HCT116 (cell line): Measurements from ENCODE around the gene SLC2A13. TPM values are rescaled to one million over a fixed set of nuclear protein-coding genes. Genes with fewer than 3 reads are reported as not detected.

Source experiments
- ATAC-seq: fragments of 200-7000 bp; cut with Tn5 transposase; 2 replicates; pipeline ENCODE4 v1.9.1; 2020; ENCODE audit warnings: mild to moderate bottlenecking, moderate library complexity
- BruUV-seq: library from RNA; stranded (reverse); fragments of 400-500 nt; replicated peaks from 2 replicates; lab custom pipeline; 2021; lab: Mats Ljungman, UMichigan
- CTCF ChIA-PET: fragments of 300-600 bp; sonication (Branson Sonifier 250); formaldehyde crosslinking; loops from one replicate; lab custom pipeline; 2021; ENCODE audit warnings: antibody characterized with exemption; lab: Charles Lee
- POLR2A ChIA-PET: fragments of 300-600, 350-600 bp; sonication (Branson Sonifier 250); formaldehyde crosslinking; loops from one replicate; lab custom pipeline; 2021; ENCODE audit warnings: antibody characterized with exemption; lab: Charles Lee
- RAD21 ChIA-PET, 2 experiments: fragments of 300-600 bp; sonication (Branson Sonifier 250); formaldehyde crosslinking; loops; one replicate each; lab custom pipeline; 2023; ENCODE audit warnings: low total read pairs in 2 of 2; ENCODE audit not compliant: uncharacterized antibody in 2 of 2, unreplicated experiment in 2 of 2, low non-redundant PET in 1 of 2; lab: Charles Lee
- DNase-seq: peaks from one replicate; pipeline ENCODE4 v3.0.0-alpha.2; 2010; ENCODE audit warnings: low read depth, low spot score
- H2AFZ ChIP-seq: fragments of 200-600 bp; shearing (Covaris generic), sonication (generic); 2 replicates; pipeline ENCODE4 v1.6.1; 2017; ENCODE audit warnings: low read depth, mixed run types, mixed read lengths, antibody characterized with exemption, low read length; ENCODE audit not compliant: poor library complexity, severe bottlenecking
- H3K27ac ChIP-seq: 2 replicates; pipeline ENCODE4 v1.5.1; 2012; ENCODE audit warnings: low read depth, low read length
- H3K27me3 ChIP-seq: fragments of 200-600 bp; sonication (generic); 2 replicates; pipeline ENCODE4 v1.6.1; 2016; ENCODE audit warnings: mixed run types, low read length, mixed read lengths; ENCODE audit not compliant: insufficient read depth
- H3K36me3 ChIP-seq, 2 experiments: fragments of 200-500 bp in 1 of 2; fragments of 200-600 bp in 1 of 2; sonication (Bioruptor generic) in 1 of 2; sonication (generic) in 1 of 2; 2 replicates each; pipeline versions ENCODE4 v1.5.1 to v1.6.1; 2014 to 2016; ENCODE audit warnings: low read length in 2 of 2, inconsistent platforms in 1 of 2, mixed read lengths in 1 of 2, mixed run types in 1 of 2; ENCODE audit not compliant: insufficient read depth in 2 of 2, control insufficient read depth in 1 of 2
- H3K4me1 ChIP-seq, 2 experiments: fragments of 200-600 bp in 1 of 2; sonication (generic) in 1 of 2; 2 replicates each; pipeline versions ENCODE4 v1.5.1 to v1.6.1; 2012 to 2017; ENCODE audit warnings: low read length in 2 of 2, inconsistent platforms in 1 of 2, mild to moderate bottlenecking in 1 of 2, mixed read lengths in 1 of 2, mixed run types in 1 of 2, moderate library complexity in 1 of 2; ENCODE audit not compliant: insufficient read depth in 2 of 2, control insufficient read depth in 1 of 2
- H3K4me2 ChIP-seq: fragments of 200-600 bp; sonication (generic); 2 replicates; pipeline ENCODE4 v1.6.1; 2017; ENCODE audit warnings: mixed run types, low read length, mixed read lengths
- H3K4me3 ChIP-seq, 2 experiments: fragments of 200-600 bp in 1 of 2; sonication (generic) in 1 of 2; replicated peaks in 1 of 2; 2 replicates each; pipeline ENCODE4 v1.5.1; 2011 to 2016; ENCODE audit warnings: low read length in 2 of 2, control low read depth in 1 of 2, low read depth in 1 of 2, mild to moderate bottlenecking in 1 of 2, mixed read lengths in 1 of 2, mixed run types in 1 of 2
- H3K79me2 ChIP-seq: fragments of 200-600 bp; sonication (generic); 2 replicates; pipeline ENCODE4 v1.6.1; 2017; ENCODE audit warnings: mild to moderate bottlenecking, mixed run types, low read length, moderate library complexity, mixed read lengths; ENCODE audit not compliant: insufficient read depth
- H3K9ac ChIP-seq: fragments of 200-600 bp; sonication (generic); 2 replicates; pipeline ENCODE4 v1.6.1; 2016; ENCODE audit warnings: low read length, mixed read lengths
- H3K9me2 ChIP-seq: fragments of 200-600 bp; sonication (generic), shearing (Covaris generic); 2 replicates; pipeline ENCODE4 v1.6.1; 2017; ENCODE audit warnings: mixed run types, mild to moderate bottlenecking, moderate library complexity; ENCODE audit not compliant: insufficient read depth
- H3K9me3 ChIP-seq, 2 experiments: fragments of 200-500 bp in 1 of 2; fragments of 200-600 bp in 1 of 2; sonication (Bioruptor generic) in 1 of 2; sonication (generic) in 1 of 2; 2 replicates each; pipeline ENCODE4 v1.6.1; 2014 to 2017; ENCODE audit warnings: low read length in 2 of 2, mixed read lengths in 2 of 2, inconsistent platforms in 1 of 2, low read depth in 1 of 2, mild to moderate bottlenecking in 1 of 2, mixed run types in 1 of 2, moderate library complexity in 1 of 2; ENCODE audit not compliant: control insufficient read depth in 1 of 2, insufficient read depth in 1 of 2
- H4K20me1 ChIP-seq: fragments of 200-600 bp; sonication (generic), shearing (Covaris generic); 2 replicates; pipeline ENCODE4 v1.6.1; 2017; ENCODE audit warnings: mixed run types, mild to moderate bottlenecking, moderate library complexity; ENCODE audit not compliant: insufficient read depth
- CBX3 ChIP-seq: IDR thresholded peaks from 2 replicates; pipeline ENCODE4 v1.6.1; 2012; ENCODE audit warnings: low read depth
- CEBPB ChIP-seq: IDR thresholded peaks from 2 replicates; pipeline ENCODE4 v1.6.1; 2012; ENCODE audit warnings: low read depth
- ELF1 ChIP-seq: IDR thresholded peaks from 2 replicates; pipeline ENCODE4 v1.6.1; 2012; ENCODE audit warnings: low read depth, borderline replicate concordance
- EZH2 ChIP-seq: fragments of 200-600 bp; sonication (generic); IDR thresholded peaks from 2 replicates; pipeline ENCODE4 v1.6.1; 2017; ENCODE audit warnings: antibody characterized with exemption, mixed run types
- EZH2phosphoT487 ChIP-seq: fragments of 200-600 bp; IDR thresholded peaks from 2 replicates; pipeline ENCODE4 v1.6.1; 2018; ENCODE audit warnings: antibody characterized with exemption, borderline replicate concordance
- JUND ChIP-seq: IDR thresholded peaks from 2 replicates; pipeline ENCODE4 v1.6.1; 2012
- POLR2A ChIP-seq: IDR thresholded peaks from 2 replicates; pipeline ENCODE4 v1.7.0; 2011; ENCODE audit warnings: borderline replicate concordance; ENCODE audit not compliant: insufficient read depth, insufficient read length; ENCODE audit errors: extremely low read depth
- POLR2AphosphoS5 ChIP-seq: IDR thresholded peaks from 2 replicates; pipeline ENCODE4 v1.6.1; 2011; ENCODE audit warnings: mild to moderate bottlenecking, low read depth, low read length, moderate library complexity
- SIN3A ChIP-seq: IDR thresholded peaks from 2 replicates; pipeline ENCODE4 v1.6.1; 2012; ENCODE audit warnings: low read depth
- SP1 ChIP-seq: IDR thresholded peaks from 2 replicates; pipeline ENCODE4 v1.6.1; 2012; ENCODE audit warnings: low read depth
- SRF ChIP-seq: IDR thresholded peaks from 2 replicates; pipeline ENCODE4 v1.6.1; 2012; ENCODE audit warnings: low read depth
- TCF7L2 ChIP-seq: IDR thresholded peaks from 2 replicates; pipeline ENCODE4 v1.7.0; 2011; ENCODE audit warnings: borderline replicate concordance, inconsistent platforms; ENCODE audit not compliant: insufficient read depth, insufficient read length; ENCODE audit errors: extremely low read depth
- YY1 ChIP-seq: IDR thresholded peaks from 2 replicates; pipeline ENCODE4 v1.6.1; 2011; ENCODE audit warnings: low read length, low read depth, moderate library complexity, mild to moderate bottlenecking; ENCODE audit not compliant: insufficient replicate concordance; ENCODE audit errors: extremely low read depth
- ZFX ChIP-seq: fragments of 450-650 bp; IDR thresholded peaks from 2 replicates; pipeline ENCODE4 v1.6.1; 2017
- ZNF274 ChIP-seq: fragments of 200-500 bp; sonication (Bioruptor generic); IDR thresholded peaks from 2 replicates; pipeline ENCODE4 v1.6.1; 2014; ENCODE audit warnings: mild to moderate bottlenecking, low read depth, low read length, inconsistent platforms
- intact Hi-C: fragments of 100-400 bp; cut with micrococcal nuclease; formaldehyde crosslinking; loops from 2 replicates; pipeline ENCODE4 v1.10.0; 2022
- total RNA-seq: library from RNA; stranded (reverse); gene quantifications from one replicate; pipeline ENCODE4 v1.2.1, GENCODE V29; 2021; ENCODE audit not compliant: unreplicated experiment
- TF ChIP-seq, protein P1 (sequence below): IDR thresholded peaks from 2 replicates; pipeline ENCODE4 v1.6.1; 2012
- TF ChIP-seq, protein P2 (sequence below), 3 experiments: fragments of 200-600 bp in 1 of 3; sonication (generic) in 1 of 3; IDR thresholded peaks in 2 of 3; conservative IDR thresholded peaks in 1 of 3; 2 replicates each; pipeline ENCODE4 v1.5.1; 2012 to 2017; ENCODE audit warnings: low read depth in 2 of 3, low read length in 2 of 3, antibody characterized with exemption in 1 of 3, borderline replicate concordance in 1 of 3, control low read depth in 1 of 3, mild to moderate bottlenecking in 1 of 3, mixed read lengths in 1 of 3, mixed run types in 1 of 3, moderate library complexity in 1 of 3; ENCODE audit not compliant: insufficient read depth in 1 of 3
- TF ChIP-seq, protein P3 (sequence below): IDR thresholded peaks from 2 replicates; pipeline ENCODE4 v1.6.1; 2012
- TF ChIP-seq, protein P4 (sequence below): IDR thresholded peaks from 2 replicates; pipeline ENCODE4 v1.6.1; 2012; ENCODE audit warnings: low read depth

The SLC2A13 gene
- total RNA-seq, 1 experiment from 2014 or later, result 6.8 TPM

DNA sequence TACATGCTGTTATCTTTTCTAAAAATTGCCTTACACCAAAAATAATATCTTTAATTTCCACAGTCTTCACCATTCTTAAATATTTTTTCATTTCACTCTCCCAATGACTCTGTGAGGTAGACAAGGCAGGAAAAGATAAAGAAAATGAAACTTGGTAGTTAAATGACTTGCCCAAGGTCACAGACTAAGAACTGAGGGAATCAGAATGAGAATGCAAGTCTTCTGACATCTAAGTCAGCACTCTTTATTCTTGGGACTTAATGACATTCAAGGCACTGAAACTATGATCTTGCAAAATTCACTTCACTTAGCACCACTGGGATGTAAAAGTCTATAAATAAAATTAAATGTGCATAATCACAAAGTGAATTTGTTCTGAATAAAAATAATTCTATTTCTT, 104.5 kb downstream of the SLC2A13 start:
- no peak overlapping the region for H3K27ac ChIP-seq
- no peak for ATAC-seq
- POLR2A ChIA-PET, result no interaction called here

More for the DNA sequence above, 104.5 kb downstream of the SLC2A13 start:
- no peak overlapping the region for H3K4me3 ChIP-seq
- no peak overlapping the region for H3K9ac ChIP-seq
- no peaks in the 10 kb centered on the region for H3K27me3 ChIP-seq
- DNase-seq, result no peak
- intact Hi-C loops, result no loop called here
- H3K9me2 ChIP-seq, result no peaks in the 10 kb centered on the region
- ChIA-PET CTCF (interaction anchor here (0.7 kb wide), 1 partner anchor 10 kb away, joined by 3 read pairs; no protein-coding TSS in a partner anchor), RAD21 (no interaction called here)
- no peaks in the 10 kb centered on the region for H3K9me3 ChIP-seq
- no TSS peak for BruUV-seq
- H3K4me2 ChIP-seq, result no peak overlapping the region
- H2AFZ ChIP-seq, result no peak overlapping the region
- TF ChIP-seq ELF1 (no peak), CBX3 (no peak), YY1 (no peak), EZH2phosphoT487 (no peak), SIN3A (no peak), EZH2 (no peak), JUND (no peak), ZFX (no peak), POLR2AphosphoS5 (no peak), POLR2A (no peak), ZNF274 (no peak), SRF (no peak), TCF7L2 (no peak), CEBPB (no peak), SP1 (no peak)
- TF ChIP-seq, protein P1, sequence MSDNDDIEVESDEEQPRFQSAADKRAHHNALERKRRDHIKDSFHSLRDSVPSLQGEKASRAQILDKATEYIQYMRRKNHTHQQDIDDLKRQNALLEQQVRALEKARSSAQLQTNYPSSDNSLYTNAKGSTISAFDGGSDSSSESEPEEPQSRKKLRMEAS, result no peak
- TF ChIP-seq, protein P2, sequence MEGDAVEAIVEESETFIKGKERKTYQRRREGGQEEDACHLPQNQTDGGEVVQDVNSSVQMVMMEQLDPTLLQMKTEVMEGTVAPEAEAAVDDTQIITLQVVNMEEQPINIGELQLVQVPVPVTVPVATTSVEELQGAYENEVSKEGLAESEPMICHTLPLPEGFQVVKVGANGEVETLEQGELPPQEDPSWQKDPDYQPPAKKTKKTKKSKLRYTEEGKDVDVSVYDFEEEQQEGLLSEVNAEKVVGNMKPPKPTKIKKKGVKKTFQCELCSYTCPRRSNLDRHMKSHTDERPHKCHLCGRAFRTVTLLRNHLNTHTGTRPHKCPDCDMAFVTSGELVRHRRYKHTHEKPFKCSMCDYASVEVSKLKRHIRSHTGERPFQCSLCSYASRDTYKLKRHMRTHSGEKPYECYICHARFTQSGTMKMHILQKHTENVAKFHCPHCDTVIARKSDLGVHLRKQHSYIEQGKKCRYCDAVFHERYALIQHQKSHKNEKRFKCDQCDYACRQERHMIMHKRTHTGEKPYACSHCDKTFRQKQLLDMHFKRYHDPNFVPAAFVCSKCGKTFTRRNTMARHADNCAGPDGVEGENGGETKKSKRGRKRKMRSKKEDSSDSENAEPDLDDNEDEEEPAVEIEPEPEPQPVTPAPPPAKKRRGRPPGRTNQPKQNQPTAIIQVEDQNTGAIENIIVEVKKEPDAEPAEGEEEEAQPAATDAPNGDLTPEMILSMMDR (IDR thresholded peaks at IDR 0.05 in 2 of 3, conservative IDR thresholded peaks at IDR 0.05 in 1 of 3; ENCODE audit: borderline replicate concordance in 1 of 3, insufficient read depth in 1 of 3, low read depth in 2 of 3, low read length in 2 of 3), result no peak
- TF ChIP-seq, protein P3, sequence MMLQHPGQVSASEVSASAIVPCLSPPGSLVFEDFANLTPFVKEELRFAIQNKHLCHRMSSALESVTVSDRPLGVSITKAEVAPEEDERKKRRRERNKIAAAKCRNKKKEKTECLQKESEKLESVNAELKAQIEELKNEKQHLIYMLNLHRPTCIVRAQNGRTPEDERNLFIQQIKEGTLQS, result no peak
- TF ChIP-seq, protein P4, sequence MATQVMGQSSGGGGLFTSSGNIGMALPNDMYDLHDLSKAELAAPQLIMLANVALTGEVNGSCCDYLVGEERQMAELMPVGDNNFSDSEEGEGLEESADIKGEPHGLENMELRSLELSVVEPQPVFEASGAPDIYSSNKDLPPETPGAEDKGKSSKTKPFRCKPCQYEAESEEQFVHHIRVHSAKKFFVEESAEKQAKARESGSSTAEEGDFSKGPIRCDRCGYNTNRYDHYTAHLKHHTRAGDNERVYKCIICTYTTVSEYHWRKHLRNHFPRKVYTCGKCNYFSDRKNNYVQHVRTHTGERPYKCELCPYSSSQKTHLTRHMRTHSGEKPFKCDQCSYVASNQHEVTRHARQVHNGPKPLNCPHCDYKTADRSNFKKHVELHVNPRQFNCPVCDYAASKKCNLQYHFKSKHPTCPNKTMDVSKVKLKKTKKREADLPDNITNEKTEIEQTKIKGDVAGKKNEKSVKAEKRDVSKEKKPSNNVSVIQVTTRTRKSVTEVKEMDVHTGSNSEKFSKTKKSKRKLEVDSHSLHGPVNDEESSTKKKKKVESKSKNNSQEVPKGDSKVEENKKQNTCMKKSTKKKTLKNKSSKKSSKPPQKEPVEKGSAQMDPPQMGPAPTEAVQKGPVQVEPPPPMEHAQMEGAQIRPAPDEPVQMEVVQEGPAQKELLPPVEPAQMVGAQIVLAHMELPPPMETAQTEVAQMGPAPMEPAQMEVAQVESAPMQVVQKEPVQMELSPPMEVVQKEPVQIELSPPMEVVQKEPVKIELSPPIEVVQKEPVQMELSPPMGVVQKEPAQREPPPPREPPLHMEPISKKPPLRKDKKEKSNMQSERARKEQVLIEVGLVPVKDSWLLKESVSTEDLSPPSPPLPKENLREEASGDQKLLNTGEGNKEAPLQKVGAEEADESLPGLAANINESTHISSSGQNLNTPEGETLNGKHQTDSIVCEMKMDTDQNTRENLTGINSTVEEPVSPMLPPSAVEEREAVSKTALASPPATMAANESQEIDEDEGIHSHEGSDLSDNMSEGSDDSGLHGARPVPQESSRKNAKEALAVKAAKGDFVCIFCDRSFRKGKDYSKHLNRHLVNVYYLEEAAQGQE, result no peak
- no peaks in the 10 kb centered on the region for H4K20me1 ChIP-seq
- no peaks in the 10 kb centered on the region for H3K79me2 ChIP-seq
- H3K36me3 ChIP-seq, result no peaks in the 10 kb centered on the region
- H3K4me1 ChIP-seq, result no peaks in the 10 kb centered on the region
